ENCODE results near the gene CEP83.

Gene CEP83

DNA sequence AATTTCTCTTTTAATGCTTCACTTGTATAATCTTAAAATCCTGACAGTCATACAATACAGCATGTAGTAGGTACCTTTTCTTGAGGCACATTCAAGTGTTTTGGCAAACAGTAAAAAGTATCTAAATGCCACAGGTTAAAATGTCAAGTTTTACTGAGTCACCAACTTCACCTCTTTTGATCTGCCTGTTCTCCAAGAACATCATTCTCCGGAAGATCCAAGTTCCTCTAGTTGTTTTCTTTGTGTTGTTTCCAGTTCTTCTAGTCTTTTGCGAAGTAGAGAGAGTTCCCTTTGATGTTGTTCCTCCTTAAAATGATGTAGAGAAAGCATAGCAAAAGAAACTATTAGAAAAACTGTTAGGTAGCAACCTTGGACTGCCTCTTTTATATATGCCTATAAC lies 151.1 kb downstream of the CEP83 start:
- no peak for DNase-seq (ENCODE audit: low spot score)
- TF ChIP-seq, protein P1, sequence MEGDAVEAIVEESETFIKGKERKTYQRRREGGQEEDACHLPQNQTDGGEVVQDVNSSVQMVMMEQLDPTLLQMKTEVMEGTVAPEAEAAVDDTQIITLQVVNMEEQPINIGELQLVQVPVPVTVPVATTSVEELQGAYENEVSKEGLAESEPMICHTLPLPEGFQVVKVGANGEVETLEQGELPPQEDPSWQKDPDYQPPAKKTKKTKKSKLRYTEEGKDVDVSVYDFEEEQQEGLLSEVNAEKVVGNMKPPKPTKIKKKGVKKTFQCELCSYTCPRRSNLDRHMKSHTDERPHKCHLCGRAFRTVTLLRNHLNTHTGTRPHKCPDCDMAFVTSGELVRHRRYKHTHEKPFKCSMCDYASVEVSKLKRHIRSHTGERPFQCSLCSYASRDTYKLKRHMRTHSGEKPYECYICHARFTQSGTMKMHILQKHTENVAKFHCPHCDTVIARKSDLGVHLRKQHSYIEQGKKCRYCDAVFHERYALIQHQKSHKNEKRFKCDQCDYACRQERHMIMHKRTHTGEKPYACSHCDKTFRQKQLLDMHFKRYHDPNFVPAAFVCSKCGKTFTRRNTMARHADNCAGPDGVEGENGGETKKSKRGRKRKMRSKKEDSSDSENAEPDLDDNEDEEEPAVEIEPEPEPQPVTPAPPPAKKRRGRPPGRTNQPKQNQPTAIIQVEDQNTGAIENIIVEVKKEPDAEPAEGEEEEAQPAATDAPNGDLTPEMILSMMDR (IDR thresholded peaks at IDR 0.05; ENCODE audit: borderline replicate concordance, control extremely low read depth, extremely low read depth, insufficient read depth, missing control alignments) = no peak

DNA sequence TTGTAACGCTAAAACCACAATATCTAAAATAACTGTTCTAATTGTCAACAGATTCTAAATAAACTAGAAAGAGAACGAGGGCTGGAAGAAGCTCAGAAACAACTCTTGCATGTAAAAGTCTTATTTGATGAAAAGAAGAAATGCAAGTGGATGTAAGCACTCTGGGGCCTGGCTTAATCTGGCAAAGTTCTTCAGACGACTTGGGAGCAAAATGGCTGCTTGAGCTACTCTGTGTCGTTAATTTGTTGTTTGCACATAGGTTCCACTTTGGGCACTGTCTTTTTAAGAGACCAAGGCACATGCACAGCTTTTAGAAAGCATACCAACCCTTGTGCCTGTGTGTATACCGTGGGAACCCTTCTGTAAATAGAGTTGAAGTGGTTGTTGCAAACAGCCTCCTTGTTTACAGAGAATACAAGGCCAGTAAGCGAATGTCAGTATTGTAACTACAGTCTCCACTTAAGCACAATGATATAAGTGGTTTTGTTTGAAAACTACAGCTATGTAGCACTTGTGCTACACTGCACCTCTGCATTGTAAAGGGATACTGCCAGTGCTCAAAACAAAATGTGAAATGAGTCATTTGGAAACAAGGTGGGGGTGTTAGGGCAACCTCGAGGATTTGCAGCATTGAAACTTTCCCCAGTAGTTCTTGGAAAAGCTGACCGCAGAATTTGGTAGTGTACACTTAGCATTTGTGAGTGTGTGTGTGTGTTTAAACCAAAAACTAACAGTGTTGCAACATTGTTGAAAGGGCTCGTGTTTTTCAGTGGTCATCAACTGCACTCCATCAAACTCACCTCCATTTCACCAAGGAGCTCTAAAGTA lies 154.3 kb downstream of the CEP83 start:
- in situ Hi-C loops (cut with MboI; ENCODE audit: low sequenced_read_pairs, unreplicated experiment) = no loop called here
- DNase-seq (ENCODE audit: low spot score) = no peak
- TF ChIP-seq, protein P1 (IDR thresholded peaks at IDR 0.05; ENCODE audit: borderline replicate concordance, control extremely low read depth, extremely low read depth, insufficient read depth, missing control alignments) = no peak

More for the DNA sequence above, 151.1 kb downstream of the CEP83 start:
- in situ Hi-C loops (cut with MboI; ENCODE audit: low sequenced_read_pairs, unreplicated experiment) = no loop called here

DNA sequence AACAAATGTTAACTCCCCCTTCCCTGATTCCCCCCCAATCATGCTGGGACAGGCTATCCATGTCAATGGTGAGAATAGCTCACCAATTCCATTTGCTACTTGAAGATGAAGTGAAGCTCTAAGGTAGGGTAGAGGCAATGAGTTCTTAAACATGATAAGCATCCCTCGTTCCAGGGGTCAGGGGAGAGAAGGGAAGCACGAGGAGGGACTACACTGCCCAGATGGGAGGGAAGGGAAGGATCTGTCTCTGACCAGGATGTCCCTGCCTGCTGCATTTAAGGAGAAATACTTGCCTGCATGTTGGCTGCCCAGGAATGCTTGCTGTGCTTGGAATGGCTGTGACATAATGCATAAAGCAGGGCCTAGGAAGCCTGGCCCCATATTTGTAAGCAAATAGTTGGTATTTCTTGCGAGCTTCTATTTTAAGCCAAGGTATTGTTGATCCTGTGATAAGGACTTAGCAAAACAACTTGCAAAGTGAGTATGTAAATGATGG lies 155.1 kb downstream of the CEP83 start:
- no peak for DNase-seq (ENCODE audit: low spot score)
- in situ Hi-C loops (cut with MboI; ENCODE audit: low sequenced_read_pairs, unreplicated experiment) = no loop called here
- TF ChIP-seq, protein P1 (IDR thresholded peaks at IDR 0.05; ENCODE audit: borderline replicate concordance, control extremely low read depth, extremely low read depth, insufficient read depth, missing control alignments) = no peak

DNA sequence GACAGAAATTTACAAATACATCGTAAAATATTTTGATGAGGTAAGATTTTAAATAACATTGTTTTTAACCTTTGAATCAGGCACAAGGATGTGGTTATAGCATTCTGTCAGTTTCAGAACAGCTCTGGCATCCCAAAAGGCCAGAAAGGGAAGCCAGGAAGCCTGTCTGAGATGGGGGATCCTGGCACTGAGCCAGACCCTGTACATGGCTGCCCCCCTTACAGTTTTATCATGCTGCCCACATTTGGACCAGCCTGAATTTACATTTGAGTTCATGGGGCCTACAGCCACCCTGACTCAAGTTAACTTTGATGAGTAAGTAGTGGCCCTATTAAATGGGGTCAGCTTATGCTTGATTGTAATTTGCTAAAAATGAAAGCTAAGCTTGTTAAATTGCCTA lies 155.7 kb downstream of the CEP83 start:
- TF ChIP-seq, protein P1 (IDR thresholded peaks at IDR 0.05; ENCODE audit: borderline replicate concordance, control extremely low read depth, extremely low read depth, insufficient read depth, missing control alignments) = no peak
- DNase-seq (ENCODE audit: low spot score) = no peak
- in situ Hi-C loops (cut with MboI; ENCODE audit: low sequenced_read_pairs, unreplicated experiment) = no loop called here

DNA sequence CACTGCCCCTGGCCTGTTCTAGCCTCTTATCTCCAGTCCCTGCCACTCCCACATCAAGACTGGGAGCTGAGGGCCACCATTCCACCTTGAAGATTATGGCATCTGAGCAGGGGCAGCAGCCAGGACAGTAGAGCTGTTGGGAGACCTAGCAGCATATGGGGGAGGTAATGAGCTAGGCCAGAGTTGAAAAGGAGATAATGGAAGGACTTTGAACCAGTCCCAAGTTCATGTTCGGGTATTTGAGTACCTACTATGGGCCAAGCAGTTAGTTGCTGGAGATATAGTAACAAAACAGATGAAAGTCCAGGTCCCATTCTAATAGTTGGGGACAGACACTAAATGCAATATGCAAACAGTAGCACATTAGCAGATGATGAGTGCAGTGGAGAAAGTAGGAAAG lies 159.8 kb downstream of the CEP83 start:
- in situ Hi-C loops (cut with MboI; ENCODE audit: low sequenced_read_pairs, unreplicated experiment) = no loop called here
- TF ChIP-seq, protein P1 (IDR thresholded peaks at IDR 0.05; ENCODE audit: borderline replicate concordance, control extremely low read depth, extremely low read depth, insufficient read depth, missing control alignments) = no peak
- DNase-seq (ENCODE audit: low spot score) = no peak

DNA sequence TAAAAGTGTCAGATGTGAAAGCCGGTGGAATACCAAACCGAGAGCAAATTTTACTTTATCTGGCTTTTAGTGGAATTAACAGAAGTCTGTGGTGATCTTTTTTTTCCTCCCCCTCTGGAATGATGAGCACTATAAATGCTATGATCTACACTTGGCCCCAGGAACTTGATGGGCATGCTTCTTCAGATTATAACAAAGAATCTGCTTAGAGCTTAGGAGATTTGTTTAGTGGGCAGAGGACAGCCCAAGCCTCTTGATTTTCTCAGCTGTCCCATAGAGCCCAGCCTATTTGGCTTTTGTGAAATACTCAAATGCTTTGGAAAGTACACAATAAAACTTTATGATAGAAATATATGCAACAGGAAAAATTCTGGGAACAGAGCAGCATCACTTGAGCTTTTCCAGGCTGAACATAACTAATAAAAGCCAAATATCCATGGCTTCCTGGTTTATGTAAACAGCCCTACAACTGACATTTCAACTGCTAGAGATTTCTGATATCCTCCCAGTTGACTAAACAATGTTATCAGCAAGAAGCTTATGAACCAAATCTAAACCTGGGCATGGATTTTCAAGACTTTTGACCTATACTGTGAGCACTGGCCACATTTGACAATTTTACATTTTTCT lies 161.7 kb downstream of the CEP83 start:
- TF ChIP-seq, protein P1 (IDR thresholded peaks at IDR 0.05; ENCODE audit: borderline replicate concordance, control extremely low read depth, extremely low read depth, insufficient read depth, missing control alignments) = no peak
- in situ Hi-C loops (cut with MboI; ENCODE audit: low sequenced_read_pairs, unreplicated experiment) = no loop called here

More for the DNA sequence above, 161.7 kb downstream of the CEP83 start:
- no peak for DNase-seq (ENCODE audit: low spot score)
